ENCODE data around the gene CFAP20DC. TPM values are rescaled to one million over a fixed set of nuclear protein-coding genes. Genes with fewer than 3 reads are reported as not detected.

Gene CFAP20DC
- total RNA-seq, 2 donors from 2014 or later, result 6.5 to 9.5 TPM

GRCh38 chr3:59046839-59047238, 3.0 kb downstream of the CFAP20DC start:
- H3K27ac ChIP-seq (ENCODE audit: low read depth, low read length), result peak overlapping the region; percentile 38
- 86 to 100% methylated on average over 1 to 2 of the region's 2 CpGs for WGBS, 2 experiments (ENCODE audit: insufficient coverage in 1 of 2, insufficient read length in 1 of 2)
- H3K4me3 ChIP-seq (ENCODE audit: low read length), result no peak overlapping the region
- H3K4me3 Mint-ChIP-seq, result no peak overlapping the region
- no peaks in the 10 kb centered on the region for H3K27me3 ChIP-seq (ENCODE audit: control insufficient read depth, insufficient read depth, low read length, poor library complexity, severe bottlenecking)
- H3K36me3 ChIP-seq (ENCODE audit: control insufficient read depth, insufficient read depth, low read length), result no peaks in the 10 kb centered on the region
- H3K9me3 ChIP-seq (ENCODE audit: control insufficient read depth, low read length), result no peaks in the 10 kb centered on the region
- peaks cover 12% of the 10 kb centered on the region for H3K4me1 Mint-ChIP-seq
- DNase-seq, result no peak
- no peaks in the 10 kb centered on the region for H3K27me3 Mint-ChIP-seq (ENCODE audit: insufficient read depth)
- no peak for TF ChIP-seq CTCF (conservative IDR thresholded peaks at IDR 0.05)
- peaks cover 4% of the 10 kb centered on the region for H3K4me1 ChIP-seq (ENCODE audit: control insufficient read depth, insufficient read depth, low read length)
- H3K36me3 Mint-ChIP-seq (ENCODE audit: low read depth), result no peaks in the 10 kb centered on the region
- no peak overlapping the region for H3K9ac ChIP-seq (ENCODE audit: extremely low read depth, low read length, poor library complexity, severe bottlenecking)
- no peak overlapping the region for H3K27ac Mint-ChIP-seq
- H3K9me3 Mint-ChIP-seq, result peaks cover 2% of the 10 kb centered on the region

GRCh38 chr3:59043391-59043790, 6.4 kb downstream of the CFAP20DC start:
- 92 to 93% methylated on average over 2 of the region's 2 CpGs for WGBS, 2 experiments (ENCODE audit: insufficient coverage in 1 of 2, insufficient read length in 1 of 2)
- no peaks in the 10 kb centered on the region for H3K4me1 ChIP-seq (ENCODE audit: control insufficient read depth, insufficient read depth, low read length)
- Mint-ChIP-seq H3K9me3 (no peaks in the 10 kb centered on the region), H3K27ac (no peak overlapping the region), H3K36me3 (ENCODE audit: low read depth) (no peaks in the 10 kb centered on the region), H3K27me3 (ENCODE audit: insufficient read depth) (no peaks in the 10 kb centered on the region), H3K4me3 (no peak overlapping the region), H3K4me1 (peaks cover 2% of the 10 kb centered on the region)
- no peak overlapping the region for H3K27ac ChIP-seq (ENCODE audit: low read depth, low read length)
- no peak overlapping the region for H3K9ac ChIP-seq (ENCODE audit: extremely low read depth, low read length, poor library complexity, severe bottlenecking)
- DNase-seq, result no peak
- no peaks in the 10 kb centered on the region for H3K27me3 ChIP-seq (ENCODE audit: control insufficient read depth, insufficient read depth, low read length, poor library complexity, severe bottlenecking)
- no peak for TF ChIP-seq CTCF (conservative IDR thresholded peaks at IDR 0.05)
- no peaks in the 10 kb centered on the region for H3K36me3 ChIP-seq (ENCODE audit: control insufficient read depth, insufficient read depth, low read length)
- no peaks in the 10 kb centered on the region for H3K9me3 ChIP-seq (ENCODE audit: control insufficient read depth, low read length)
- H3K4me3 ChIP-seq (ENCODE audit: low read length), result no peak overlapping the region

GRCh38 chr3:59040902-59041301, 8.9 kb downstream of the CFAP20DC start:
- no peaks in the 10 kb centered on the region for H3K9me3 ChIP-seq (ENCODE audit: control insufficient read depth, low read length)
- no peak overlapping the region for H3K27ac ChIP-seq (ENCODE audit: low read depth, low read length)
- DNase-seq, result no peak
- Mint-ChIP-seq H3K27ac (no peak overlapping the region), H3K4me3 (no peak overlapping the region), H3K36me3 (ENCODE audit: low read depth) (peaks cover 5% of the 10 kb centered on the region), H3K9me3 (peaks cover 2% of the 10 kb centered on the region), H3K27me3 (ENCODE audit: insufficient read depth) (no peaks in the 10 kb centered on the region), H3K4me1 (no peaks in the 10 kb centered on the region)
- H3K4me3 ChIP-seq (ENCODE audit: low read length), result no peak overlapping the region
- TF ChIP-seq CTCF (conservative IDR thresholded peaks at IDR 0.05), result no peak
- no peak overlapping the region for H3K9ac ChIP-seq (ENCODE audit: extremely low read depth, low read length, poor library complexity, severe bottlenecking)
- no peaks in the 10 kb centered on the region for H3K27me3 ChIP-seq (ENCODE audit: control insufficient read depth, insufficient read depth, low read length, poor library complexity, severe bottlenecking)
- H3K36me3 ChIP-seq (ENCODE audit: control insufficient read depth, insufficient read depth, low read length), result no peaks in the 10 kb centered on the region
- H3K4me1 ChIP-seq (ENCODE audit: control insufficient read depth, insufficient read depth, low read length), result no peaks in the 10 kb centered on the region

All from endodermal cell (in vitro differentiated cells).